Measurements from ENCODE around the gene PIEZO2. TPM values are rescaled to one million over a fixed set of nuclear protein-coding genes. Genes with fewer than 3 reads are reported as not detected.
A peak's percentile ranks its signal among the peaks of the same experiment; 100 is the strongest.

Gene PIEZO2
- polyA plus RNA-seq, 1 donor (not counting 4 experiments of a cell fraction or from before 2014, with no cell fraction given): not detected

GRCh38 chr18:11042247-11042646 is 107.1 kb downstream of the PIEZO2 start:
- Histone ChIP-seq H3K27ac (ENCODE audit: control insufficient read depth, insufficient read depth, low read length) (no peak overlapping the region), H3K27me3 (ENCODE audit: control insufficient read depth, extremely low read depth, insufficient read depth, low read length) (no peaks in the 10 kb centered on the region)

GRCh38 chr18:11040823-11041656 is 108.3 kb downstream of the PIEZO2 start:
- Histone ChIP-seq H4K20me1 (ENCODE audit: control insufficient read depth, extremely low read depth, insufficient read depth, low read length) (no peaks in the 10 kb centered on the region), H3K4me3 (ENCODE audit: control insufficient read depth in 2 of 3, extremely low read depth in 1 of 3, insufficient read depth in 2 of 3, low read depth in 1 of 3, low read length in 3 of 3) (no peak overlapping the region), H3K27ac (ENCODE audit: control insufficient read depth, insufficient read depth, low read length) (no peak overlapping the region), H2AFZ (ENCODE audit: control insufficient read depth, low read length) (no peak overlapping the region), H3K36me3 (ENCODE audit: control insufficient read depth in 2 of 2, extremely low read depth in 1 of 2, insufficient read depth in 2 of 2, low read length in 2 of 2) (no peaks in the 10 kb centered on the region), H3K9me3 (ENCODE audit: control insufficient read depth, low read depth, low read length) (no peaks in the 10 kb centered on the region), H3K27me3 (ENCODE audit: control insufficient read depth, extremely low read depth, insufficient read depth, low read length) (no peaks in the 10 kb centered on the region), H3K4me2 (ENCODE audit: control insufficient read depth, extremely low read depth, insufficient read depth, low read depth, low read length) (no peak overlapping the region), H3K4me1 (ENCODE audit: control insufficient read depth, extremely low read depth, insufficient read depth, low read length) (no peaks in the 10 kb centered on the region), H3K9ac (ENCODE audit: control insufficient read depth, extremely low read depth, insufficient read depth, low read length) (no peak overlapping the region), H3K9me1 (ENCODE audit: control insufficient read depth, extremely low read depth, insufficient read depth, low read length) (no peaks in the 10 kb centered on the region), H3K79me2 (ENCODE audit: control insufficient read depth, insufficient read depth, low read length) (no peaks in the 10 kb centered on the region)
- FAIRE-seq (no peak), DNase-seq (ENCODE audit: low read depth, low spot score) (no peak)
- dilution Hi-C loops (cut with MboI; ENCODE audit: extremely low pct_ligation_motif_present, low sequenced_read_pairs): no loop called here
- TF ChIP-seq CTCF (optimal IDR thresholded peaks at IDR 0.05 in 1 of 3, IDR thresholded peaks at IDR 0.05 in 1 of 3, conservative IDR thresholded peaks at IDR 0.05 in 1 of 3; ENCODE audit: extremely low read depth in 1 of 3, insufficient read depth in 2 of 3, low read length in 3 of 3) (peak; percentile 50 to 71 (median 65)), EZH2 (IDR thresholded peaks at IDR 0.05; ENCODE audit: low read length) (no peak)

More at GRCh38 chr18:11042247-11042646, 107.1 kb downstream of the PIEZO2 start:
- dilution Hi-C loops (cut with MboI; ENCODE audit: extremely low pct_ligation_motif_present, low sequenced_read_pairs): no loop called here
- H3K9ac ChIP-seq (ENCODE audit: control insufficient read depth, extremely low read depth, insufficient read depth, low read length): no peak overlapping the region
- DNase-seq (ENCODE audit: low read depth, low spot score): no peak
- H4K20me1 ChIP-seq (ENCODE audit: control insufficient read depth, extremely low read depth, insufficient read depth, low read length): no peaks in the 10 kb centered on the region
- no peaks in the 10 kb centered on the region for H3K4me1 ChIP-seq (ENCODE audit: control insufficient read depth, extremely low read depth, insufficient read depth, low read length)
- H3K79me2 ChIP-seq (ENCODE audit: control insufficient read depth, insufficient read depth, low read length): no peaks in the 10 kb centered on the region
- FAIRE-seq: no peak
- H3K9me1 ChIP-seq (ENCODE audit: control insufficient read depth, extremely low read depth, insufficient read depth, low read length): no peaks in the 10 kb centered on the region
- no peak overlapping the region for H3K4me2 ChIP-seq (ENCODE audit: control insufficient read depth, extremely low read depth, insufficient read depth, low read depth, low read length)
- no peak overlapping the region for H3K4me3 ChIP-seq (ENCODE audit: control insufficient read depth in 2 of 3, extremely low read depth in 1 of 3, insufficient read depth in 2 of 3, low read depth in 1 of 3, low read length in 3 of 3)
- no peak for TF ChIP-seq CTCF (optimal IDR thresholded peaks at IDR 0.05 in 1 of 3, IDR thresholded peaks at IDR 0.05 in 1 of 3, conservative IDR thresholded peaks at IDR 0.05 in 1 of 3; ENCODE audit: extremely low read depth in 1 of 3, insufficient read depth in 2 of 3, low read length in 3 of 3)
- no peak for TF ChIP-seq EZH2 (IDR thresholded peaks at IDR 0.05; ENCODE audit: low read length)
- no peaks in the 10 kb centered on the region for H3K9me3 ChIP-seq (ENCODE audit: control insufficient read depth, low read depth, low read length)
- H3K36me3 ChIP-seq (ENCODE audit: control insufficient read depth in 2 of 2, extremely low read depth in 1 of 2, insufficient read depth in 2 of 2, low read length in 2 of 2): no peaks in the 10 kb centered on the region
- H2AFZ ChIP-seq (ENCODE audit: control insufficient read depth, low read length): no peak overlapping the region

Data from keratinocyte (primary cell).